ENCODE data around the gene RTKN2.
A peak's percentile ranks its signal among the peaks of the same experiment; 100 is the strongest.
"Not testable (repeated sequence)": the region's sequence is repeated elsewhere in the genome, so short reads cannot be mapped to it uniquely, and the experiment has no call there.

Gene RTKN2

GRCh38 chr10:62305813-62306212 lies 37.2 kb upstream of the RTKN2 start:
- H3K4me3 ChIP-seq (ENCODE audit: control insufficient read depth, low read depth, low read length), result no peak overlapping the region
- no peak for TF ChIP-seq CTCF (IDR thresholded peaks at IDR 0.05; ENCODE audit: control insufficient read depth, insufficient read depth, low read depth, low read length, missing control alignments)
- no peak for DNase-seq (ENCODE audit: low read depth)

GRCh38 chr10:62303922-62304321 lies 35.3 kb upstream of the RTKN2 start:
- TF ChIP-seq CTCF (IDR thresholded peaks at IDR 0.05; ENCODE audit: control insufficient read depth, insufficient read depth, low read depth, low read length, missing control alignments), result no peak
- no peak overlapping the region for H3K4me3 ChIP-seq (ENCODE audit: control insufficient read depth, low read depth, low read length)
- no peak for DNase-seq (ENCODE audit: low read depth)

- TF ChIP-seq CTCF (IDR thresholded peaks at IDR 0.05; ENCODE audit: control insufficient read depth, insufficient read depth, low read depth, low read length, missing control alignments), result no peak
- no peak overlapping the region for H3K4me3 ChIP-seq (ENCODE audit: control insufficient read depth, low read depth, low read length)
- no peak for DNase-seq (ENCODE audit: low read depth)
Observed at GRCh38 chr10:62302760-62303159, 34.1 kb upstream of the RTKN2 start.

- no peak for TF ChIP-seq CTCF (IDR thresholded peaks at IDR 0.05; ENCODE audit: control insufficient read depth, insufficient read depth, low read depth, low read length, missing control alignments)
- H3K4me3 ChIP-seq (ENCODE audit: control insufficient read depth, low read depth, low read length), result no peak overlapping the region
- DNase-seq (ENCODE audit: low read depth), result no peak
Observed at GRCh38 chr10:62297857-62298256, 29.2 kb upstream of the RTKN2 start.

GRCh38 chr10:62284221-62284620 lies 15.6 kb upstream of the RTKN2 start:
- no peak for TF ChIP-seq CTCF (IDR thresholded peaks at IDR 0.05; ENCODE audit: control insufficient read depth, insufficient read depth, low read depth, low read length, missing control alignments)
- no peak for DNase-seq (ENCODE audit: low read depth)
- no peak overlapping the region for H3K4me3 ChIP-seq (ENCODE audit: control insufficient read depth, low read depth, low read length)

- DNase-seq (ENCODE audit: low read depth), result not testable (repeated sequence)
Observed at GRCh38 chr10:62281348-62281747, 12.7 kb upstream of the RTKN2 start.

GRCh38 chr10:62280392-62280791 lies 11.7 kb upstream of the RTKN2 start:
- not testable (repeated sequence) for DNase-seq (ENCODE audit: low read depth); H3K4me3 ChIP-seq (ENCODE audit: control insufficient read depth, low read depth, low read length)

More at GRCh38 chr10:62281348-62281747, 12.7 kb upstream of the RTKN2 start:
- not testable (repeated sequence) for H3K4me3 ChIP-seq (ENCODE audit: control insufficient read depth, low read depth, low read length)

- no peak for TF ChIP-seq CTCF (IDR thresholded peaks at IDR 0.05; ENCODE audit: control insufficient read depth, insufficient read depth, low read depth, low read length, missing control alignments)
- peak; percentile 87 for DNase-seq (ENCODE audit: low read depth)
- no peak overlapping the region for H3K4me3 ChIP-seq (ENCODE audit: control insufficient read depth, low read depth, low read length)
Observed at GRCh38 chr10:62278441-62278910, 9.8 kb upstream of the RTKN2 start.
